HepG2 (cell line): ENCODE data around the gene CEP78. TPM values are rescaled to one million over a fixed set of nuclear protein-coding genes. Genes with fewer than 3 reads are reported as not detected.
A peak's percentile ranks its signal among the peaks of the same experiment; 100 is the strongest.

ENCODE experiments used
- ATAD3A ChIP-seq: sonication (generic); formaldehyde crosslinking; IDR thresholded peaks from 2 replicates; pipeline ENCODE4 v1.4.0; 2020; ENCODE audit warnings: missing genetic modification reagents
- ATRX ChIP-seq: sonication (generic); formaldehyde crosslinking; IDR thresholded peaks from 2 replicates; pipeline ENCODE4 v1.4.0; 2020; ENCODE audit warnings: missing genetic modification reagents, borderline replicate concordance
- FOSL2 ChIP-seq: sonication (generic); formaldehyde crosslinking; IDR thresholded peaks from 2 replicates; pipeline ENCODE4 v1.4.0; 2020; ENCODE audit warnings: missing genetic modification reagents
- GATAD1 ChIP-seq: IDR thresholded peaks from 2 replicates; pipeline ENCODE4 v1.6.1; 2016; ENCODE audit warnings: missing genetic modification reagents, missing compliant biosample characterization
- HBP1 ChIP-seq: IDR thresholded peaks from 2 replicates; pipeline ENCODE4 v1.6.1; 2016; ENCODE audit warnings: low read depth, control low read depth
- IRF9 ChIP-seq: sonication (generic); formaldehyde crosslinking; IDR thresholded peaks from 2 replicates; pipeline ENCODE4 v1.8.0; 2022; ENCODE audit warnings: missing genetic modification reagents, mild to moderate bottlenecking, borderline replicate concordance
- PLSCR1 ChIP-seq: sonication (generic); formaldehyde crosslinking; IDR thresholded peaks from 2 replicates; pipeline ENCODE4 v1.5.0; 2020; ENCODE audit warnings: missing genetic modification reagents, mild to moderate bottlenecking, borderline replicate concordance
- SATB2 ChIP-seq: sonication (generic); formaldehyde crosslinking; IDR thresholded peaks from 2 replicates; pipeline ENCODE4 v1.5.0; 2020; ENCODE audit warnings: missing genetic modification reagents
- SP4 ChIP-seq: sonication (generic); formaldehyde crosslinking; IDR thresholded peaks from 2 replicates; pipeline ENCODE4 v1.8.1; 2023; ENCODE audit warnings: mild to moderate bottlenecking, missing genetic modification reagents
- ZBTB3 ChIP-seq: sonication (generic); formaldehyde crosslinking; IDR thresholded peaks from 2 replicates; pipeline ENCODE4 v1.4.0; 2020; ENCODE audit warnings: low read depth, mild to moderate bottlenecking, moderate library complexity, missing genetic modification reagents, borderline replicate concordance
- ZNF101 ChIP-seq: sonication (generic); formaldehyde crosslinking; IDR thresholded peaks from 2 replicates; pipeline ENCODE4 v1.4.0; 2020; ENCODE audit warnings: mild to moderate bottlenecking, low read depth, missing genetic modification reagents, borderline replicate concordance
- ZNF121 ChIP-seq: sonication (generic); formaldehyde crosslinking; IDR thresholded peaks from 2 replicates; pipeline ENCODE4 v1.5.0; 2020; ENCODE audit warnings: mild to moderate bottlenecking, missing genetic modification reagents
- ZNF773 ChIP-seq: sonication (generic); formaldehyde crosslinking; IDR thresholded peaks from 2 replicates; pipeline ENCODE4 v1.4.0; 2020; ENCODE audit warnings: missing genetic modification reagents, borderline replicate concordance
- polyA plus RNA-seq, 8 experiments: library from polyadenylated mRNA; depleted of rRNA in 3 of 8; stranded (reverse) in 7 of 8; unstranded in 1 of 8; fragments of >200 nt; fragmentation: Illumina TruSeq in 4 of 8; extraction: Trizol in 4 of 8; gene quantifications; 2 replicates each; pipeline versions ENCODE4 v1.2.1 to v1.2.3, GENCODE V29; 2011 to 2016; ENCODE audit warnings: low read depth in 4 of 8, missing spikeins in 1 of 8, mixed read lengths in 1 of 8; ENCODE audit not compliant: insufficient read depth in 1 of 8
- total RNA-seq, 5 experiments: library from RNA; depleted of rRNA; stranded (reverse); fragments of >200 nt; fragmentation: Illumina TruSeq; extraction: Trizol; gene quantifications; 2 replicates each; pipeline ENCODE4 v1.2.3, GENCODE V29; 2016; ENCODE audit warnings: low read depth in 1 of 5
- TF ChIP-seq, protein P1 (sequence below): sonication (generic); formaldehyde crosslinking; IDR thresholded peaks from 2 replicates; pipeline ENCODE4 v1.5.0; 2020; ENCODE audit warnings: mild to moderate bottlenecking, missing genetic modification reagents, borderline replicate concordance

The CEP78 gene
- total and polyA plus RNA-seq, 2 of the 13 experiments (the other 11 are each of a cell fraction or from before 2014, with no cell fraction given), result 5.1 to 30.8 TPM

DNA sequence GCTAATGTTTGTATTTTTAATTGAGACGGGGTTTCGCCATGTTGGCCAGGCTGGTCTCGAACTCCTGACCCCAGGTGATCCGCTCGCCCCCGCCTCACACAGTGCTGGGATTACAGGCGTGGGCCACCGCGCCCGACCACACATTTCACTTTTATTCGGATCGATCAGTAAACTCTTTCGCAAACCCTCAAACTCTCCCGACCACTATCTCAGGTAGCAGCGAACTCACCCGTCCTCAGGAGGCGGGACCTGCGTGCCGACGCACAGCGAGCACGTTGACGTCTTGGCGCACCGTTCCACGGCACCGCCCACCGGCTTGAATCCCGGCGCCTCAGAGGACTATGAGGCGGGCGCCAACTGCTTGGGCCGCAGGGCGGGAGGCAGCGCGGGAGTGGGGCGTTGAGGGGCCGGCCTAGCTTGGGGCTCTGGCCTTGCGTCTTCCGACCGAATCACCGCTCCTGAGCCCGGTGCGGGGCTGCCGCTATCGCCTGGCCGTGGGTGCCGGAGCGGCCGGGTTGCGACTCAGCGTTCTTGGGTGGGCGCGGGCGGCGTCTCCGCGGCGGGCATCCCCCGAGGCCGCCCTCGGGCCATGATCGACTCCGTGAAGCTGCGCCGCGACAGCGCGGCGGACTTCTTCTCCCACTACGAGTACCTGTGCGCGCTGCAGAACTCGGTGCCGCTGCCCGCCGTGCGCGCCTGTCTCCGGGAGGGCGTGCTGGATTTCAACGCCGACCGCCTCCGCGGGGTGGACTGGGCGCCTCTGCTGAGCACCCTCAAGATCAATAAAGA lies at the start of gene CEP78 (continued):
- peak; percentile 94 for TF ChIP-seq SP4 (CRISPR knock-in tag)
- TF ChIP-seq IRF9, result peak; percentile 87; the same call in 1 of the 2 replicates
- no peak for TF ChIP-seq ZNF101 (CRISPR knock-in tag)
- TF ChIP-seq ZNF773 (CRISPR knock-in tag), result peak; percentile 86; the same call in 1 of the 2 replicates
- TF ChIP-seq ATAD3A, result no peak
- TF ChIP-seq, protein P1, sequence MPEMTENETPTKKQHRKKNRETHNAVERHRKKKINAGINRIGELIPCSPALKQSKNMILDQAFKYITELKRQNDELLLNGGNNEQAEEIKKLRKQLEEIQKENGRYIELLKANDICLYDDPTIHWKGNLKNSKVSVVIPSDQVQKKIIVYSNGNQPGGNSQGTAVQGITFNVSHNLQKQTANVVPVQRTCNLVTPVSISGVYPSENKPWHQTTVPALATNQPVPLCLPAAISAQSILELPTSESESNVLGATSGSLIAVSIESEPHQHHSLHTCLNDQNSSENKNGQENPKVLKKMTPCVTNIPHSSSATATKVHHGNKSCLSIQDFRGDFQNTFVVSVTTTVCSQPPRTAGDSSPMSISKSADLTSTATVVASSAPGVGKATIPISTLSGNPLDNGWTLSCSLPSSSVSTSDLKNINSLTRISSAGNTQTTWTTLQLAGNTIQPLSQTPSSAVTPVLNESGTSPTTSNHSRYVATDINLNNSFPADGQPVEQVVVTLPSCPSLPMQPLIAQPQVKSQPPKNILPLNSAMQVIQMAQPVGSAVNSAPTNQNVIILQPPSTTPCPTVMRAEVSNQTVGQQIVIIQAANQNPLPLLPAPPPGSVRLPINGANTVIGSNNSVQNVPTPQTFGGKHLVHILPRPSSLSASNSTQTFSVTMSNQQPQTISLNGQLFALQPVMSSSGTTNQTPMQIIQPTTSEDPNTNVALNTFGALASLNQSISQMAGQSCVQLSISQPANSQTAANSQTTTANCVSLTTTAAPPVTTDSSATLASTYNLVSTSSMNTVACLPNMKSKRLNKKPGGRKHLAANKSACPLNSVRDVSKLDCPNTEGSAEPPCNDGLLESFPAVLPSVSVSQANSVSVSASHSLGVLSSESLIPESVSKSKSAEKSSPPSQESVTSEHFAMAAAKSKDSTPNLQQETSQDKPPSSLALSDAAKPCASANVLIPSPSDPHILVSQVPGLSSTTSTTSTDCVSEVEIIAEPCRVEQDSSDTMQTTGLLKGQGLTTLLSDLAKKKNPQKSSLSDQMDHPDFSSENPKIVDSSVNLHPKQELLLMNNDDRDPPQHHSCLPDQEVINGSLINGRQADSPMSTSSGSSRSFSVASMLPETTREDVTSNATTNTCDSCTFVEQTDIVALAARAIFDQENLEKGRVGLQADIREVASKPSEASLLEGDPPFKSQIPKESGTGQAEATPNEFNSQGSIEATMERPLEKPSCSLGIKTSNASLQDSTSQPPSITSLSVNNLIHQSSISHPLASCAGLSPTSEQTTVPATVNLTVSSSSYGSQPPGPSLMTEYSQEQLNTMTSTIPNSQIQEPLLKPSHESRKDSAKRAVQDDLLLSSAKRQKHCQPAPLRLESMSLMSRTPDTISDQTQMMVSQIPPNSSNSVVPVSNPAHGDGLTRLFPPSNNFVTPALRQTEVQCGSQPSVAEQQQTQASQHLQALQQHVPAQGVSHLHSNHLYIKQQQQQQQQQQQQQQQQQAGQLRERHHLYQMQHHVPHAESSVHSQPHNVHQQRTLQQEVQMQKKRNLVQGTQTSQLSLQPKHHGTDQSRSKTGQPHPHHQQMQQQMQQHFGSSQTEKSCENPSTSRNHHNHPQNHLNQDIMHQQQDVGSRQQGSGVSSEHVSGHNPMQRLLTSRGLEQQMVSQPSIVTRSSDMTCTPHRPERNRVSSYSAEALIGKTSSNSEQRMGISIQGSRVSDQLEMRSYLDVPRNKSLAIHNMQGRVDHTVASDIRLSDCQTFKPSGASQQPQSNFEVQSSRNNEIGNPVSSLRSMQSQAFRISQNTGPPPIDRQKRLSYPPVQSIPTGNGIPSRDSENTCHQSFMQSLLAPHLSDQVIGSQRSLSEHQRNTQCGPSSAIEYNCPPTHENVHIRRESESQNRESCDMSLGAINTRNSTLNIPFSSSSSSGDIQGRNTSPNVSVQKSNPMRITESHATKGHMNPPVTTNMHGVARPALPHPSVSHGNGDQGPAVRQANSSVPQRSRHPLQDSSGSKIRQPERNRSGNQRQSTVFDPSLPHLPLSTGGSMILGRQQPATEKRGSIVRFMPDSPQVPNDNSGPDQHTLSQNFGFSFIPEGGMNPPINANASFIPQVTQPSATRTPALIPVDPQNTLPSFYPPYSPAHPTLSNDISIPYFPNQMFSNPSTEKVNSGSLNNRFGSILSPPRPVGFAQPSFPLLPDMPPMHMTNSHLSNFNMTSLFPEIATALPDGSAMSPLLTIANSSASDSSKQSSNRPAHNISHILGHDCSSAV (CRISPR knock-in tag), result 0 out of 2 replicates have a peak, but pooled peaks have one; percentile 81
- TF ChIP-seq GATAD1 (CRISPR knock-in tag), result peak; percentile 78
- no peak for TF ChIP-seq ZBTB3 (CRISPR knock-in tag)
- TF ChIP-seq ZNF121 (CRISPR knock-in tag), result peak; percentile 95
- TF ChIP-seq HBP1, result no peak
- no peak; the same call in 1 of the 2 replicates for TF ChIP-seq FOSL2 (CRISPR knock-in tag)
- TF ChIP-seq PLSCR1 (CRISPR knock-in tag), result no peak
- no peak for TF ChIP-seq ATRX
- no peak for TF ChIP-seq SATB2 (CRISPR knock-in tag)
